ENCODE results near the gene UBR3.

- TF ChIP-seq CTCF (conservative IDR thresholded peaks at IDR 0.05 in 1 of 2, IDR thresholded peaks at IDR 0.05 in 1 of 2; ENCODE audit: extremely low read depth in 1 of 2, insufficient read depth in 1 of 2, low read depth in 1 of 2, low read length in 2 of 2) (no peak), EZH2 (IDR thresholded peaks at IDR 0.05; ENCODE audit: borderline replicate concordance, low read length) (no peak)
Observed at GRCh38 chr2:169961911-169962310, 134.7 kb downstream of the UBR3 start.

Data from mammary epithelial cell (primary cell).